Uterus (tissue), 2 donors: Measurements from ENCODE around the gene MAL.

Experiments
- CTCF ChIP-seq, 4 experiments: fragments of 200-600 bp in 2 of 4; fragments of 450-650 bp in 2 of 4; sonication (generic) in 2 of 4; IDR thresholded peaks; one replicate each; pipeline ENCODE4 v1.5.1; 2016 to 2019; ENCODE audit warnings: antibody characterized with exemption in 4 of 4, mild to moderate bottlenecking in 2 of 4, moderate library complexity in 1 of 4
- POLR2A ChIP-seq, 2 donors: fragments of 450-650 bp; IDR thresholded peaks; one replicate each; pipeline ENCODE4 v1.6.1; 2016; ENCODE audit warnings: antibody characterized with exemption in 2 of 2, mild to moderate bottlenecking in 1 of 2, moderate library complexity in 1 of 2

- TF ChIP-seq POLR2A (IDR thresholded peaks at IDR 0.05) (no peak), CTCF (IDR thresholded peaks at IDR 0.05) (no peak)
Observed at GRCh38 chr2:95025406-95026319, at the start of gene MAL.
